Aortic smooth muscle cell (primary cell): ENCODE measurements around the gene ZNF626. TPM values are rescaled to one million over a fixed set of nuclear protein-coding genes. Genes with fewer than 3 reads are reported as not detected.

ENCODE experiments used
- total RNA-seq: library from RNA; depleted of rRNA; stranded (reverse); fragments of >200 nt; gene quantifications from 2 replicates; pipeline ENCODE4 v1.2.3, GENCODE V29; 2014

The ZNF626 gene
- 9.5 and 12.4 TPM in 2 replicates for total RNA-seq

DNA sequence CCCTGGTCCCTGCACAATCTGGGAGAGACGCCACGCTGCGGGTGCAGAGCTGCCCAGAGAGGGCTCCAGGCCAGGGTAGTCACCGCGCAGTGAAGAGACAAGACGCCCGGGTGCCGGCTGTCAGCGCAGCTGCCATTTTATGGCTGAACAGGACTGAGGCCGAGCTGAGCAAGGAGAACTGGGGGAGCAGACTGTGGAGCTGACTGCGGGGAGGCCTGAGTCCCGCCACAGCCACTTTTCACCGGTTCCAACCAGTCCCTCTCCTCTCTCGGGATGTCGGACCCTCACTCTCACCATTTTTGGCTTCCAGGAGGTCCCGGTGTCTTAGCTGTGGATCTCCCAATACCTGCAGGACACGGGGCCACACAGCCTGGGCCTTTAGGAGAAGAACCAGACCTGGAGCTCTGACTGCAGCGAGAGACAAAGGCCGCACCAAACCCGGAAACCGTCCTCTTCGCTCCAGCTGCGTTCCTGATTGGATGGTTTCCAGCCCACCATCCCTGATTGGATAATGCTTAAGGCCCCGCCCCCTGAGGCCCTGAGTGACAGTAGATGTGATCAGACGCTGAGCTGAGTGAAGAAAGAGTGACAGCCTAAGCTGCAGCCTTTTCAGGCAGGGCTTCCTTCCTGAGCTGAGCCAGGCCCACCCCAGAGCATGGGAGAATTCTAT, at the start of gene ZNF626:
TSS of gene ZNF626 (minus strand) at position 422 of the 670 bp plus-strand sequence. CDS start at position 297, 125 bp downstream.

Other genes with a start within 250 kb of the ZNF626 start
- gene ZNF737, start 95.8 kb downstream of the ZNF626 start, total RNA-seq = 5.4 and 6.8 TPM in 2 replicates
- 1.2 and 2.0 TPM in 2 replicates for gene ZNF66, start 114.7 kb upstream of the ZNF626 start, total RNA-seq